Activated CD4-positive, alpha-beta memory T cell treated with anti-CD3 and anti-CD28 coated beads, Interleukin-2, amount 10 ng/mL, durations not matched to agents 7 days and 5 days (primary cell): ENCODE data around the gene AFF4. TPM values are rescaled to one million over a fixed set of nuclear protein-coding genes. Genes with fewer than 3 reads are reported as not detected.
A peak's percentile ranks its signal among the peaks of the same experiment; 100 is the strongest.
"Not testable (repeated sequence)": the region's sequence is repeated elsewhere in the genome, so short reads cannot be mapped to it uniquely, and the experiment has no call there.

Experiments
- CTCF ChIA-PET: fragments of 350-600 bp; sonication (Branson Sonifier 250); formaldehyde crosslinking; loops from one replicate; lab custom pipeline; 2021; ENCODE audit warnings: antibody characterized with exemption, inconsistent platforms; lab: Charles Lee
- POLR2A ChIA-PET: fragments of 350-600 bp; sonication (Branson Sonifier 250); formaldehyde crosslinking; loops from one replicate; lab custom pipeline; 2021; ENCODE audit warnings: antibody characterized with exemption; lab: Charles Lee
- DNase-seq: peaks from one replicate; pipeline ENCODE4 v3.0.0-alpha.2; 2020
- H3K27ac Mint-ChIP-seq: one replicate; pipeline ENCODE4 v1.8.0; 2021; ENCODE audit warnings: mild to moderate bottlenecking, mixed read lengths
- H3K27me3 Mint-ChIP-seq: one replicate; pipeline ENCODE4 v1.8.0; 2021; ENCODE audit warnings: mixed read lengths
- H3K36me3 Mint-ChIP-seq: one replicate; pipeline ENCODE4 v1.8.0; 2021; ENCODE audit warnings: low read depth, mixed read lengths
- H3K4me1 Mint-ChIP-seq: one replicate; pipeline ENCODE4 v1.8.0; 2021; ENCODE audit warnings: mixed read lengths
- H3K4me3 Mint-ChIP-seq: one replicate; pipeline ENCODE4 v1.8.0; 2021; ENCODE audit warnings: mild to moderate bottlenecking, mixed read lengths
- H3K9me3 Mint-ChIP-seq: one replicate; pipeline ENCODE4 v1.8.0; 2021; ENCODE audit warnings: mixed read lengths
- total RNA-seq, 2 experiments: library from RNA; stranded (reverse); gene quantifications; one replicate each; pipeline ENCODE4 v1.2.3, GENCODE V29; 2021

AFF4 gene
- total RNA-seq, 2 experiments from 2014 or later = 33.1 to 33.3 TPM

DNA sequence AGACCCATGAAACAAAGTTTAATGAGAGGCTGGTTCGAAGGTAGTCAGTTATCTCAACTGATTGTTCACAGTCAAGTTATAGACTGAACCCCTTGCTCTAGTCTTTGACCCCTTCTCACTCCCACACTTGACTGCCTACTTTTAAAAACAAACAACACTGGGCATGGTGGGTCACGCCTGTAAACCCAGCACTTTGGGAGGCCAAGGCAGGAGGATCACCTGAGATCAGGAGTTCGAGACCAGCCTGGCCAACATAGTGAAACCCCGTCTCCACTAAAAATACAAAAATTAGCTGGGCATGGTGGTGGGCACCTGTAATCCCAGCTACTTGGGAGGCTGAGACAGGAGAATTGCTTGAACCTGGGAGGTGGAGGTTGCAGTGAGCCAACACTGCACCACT lies 18.1 kb downstream of the AFF4 start:
- H3K4me3 Mint-ChIP-seq, H3K27ac Mint-ChIP-seq, POLR2A ChIA-PET, H3K27me3 Mint-ChIP-seq, H3K4me1 Mint-ChIP-seq, H3K9me3 Mint-ChIP-seq, DNase-seq, CTCF ChIA-PET: not testable (repeated sequence)
- H3K36me3 Mint-ChIP-seq = peaks cover 10% of the 10 kb centered on the region

DNA sequence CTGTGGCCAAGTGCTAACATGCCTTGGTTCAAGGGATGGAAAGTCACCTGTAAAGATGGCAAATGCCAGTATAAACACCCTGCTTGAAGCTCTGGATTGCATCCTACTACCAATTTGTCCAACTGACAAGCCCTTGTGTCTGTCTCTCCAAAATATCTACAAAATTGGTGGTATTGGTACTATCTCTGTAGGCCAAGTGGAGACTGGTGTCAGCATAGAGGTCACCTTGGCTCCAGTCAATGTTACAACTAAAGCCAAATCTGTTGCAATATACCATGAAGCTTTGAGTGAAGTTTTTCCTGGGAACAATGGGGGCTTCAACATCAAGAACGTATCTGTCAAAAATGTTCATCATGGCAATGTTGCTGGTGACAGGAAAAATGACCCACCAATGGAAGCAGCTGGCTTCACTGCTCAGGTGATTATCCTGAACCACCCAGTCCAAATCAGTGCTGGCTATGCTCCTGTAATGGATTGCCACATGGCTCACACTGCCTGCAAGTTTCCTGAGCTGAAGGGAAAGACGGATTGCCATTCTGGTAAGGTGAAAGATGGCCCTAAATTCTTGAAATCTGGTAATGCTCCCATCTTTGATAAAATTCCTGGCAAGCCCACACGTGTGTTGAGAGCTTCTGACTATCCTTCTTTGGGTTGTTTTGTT lies 19.9 kb downstream of the AFF4 start:
- Mint-ChIP-seq H3K27me3 (no peaks in the 10 kb centered on the region), H3K9me3 (no peaks in the 10 kb centered on the region), H3K36me3 (peaks cover 8% of the 10 kb centered on the region), H3K4me3 (no peak overlapping the region), H3K4me1 (peaks cover 5% of the 10 kb centered on the region), H3K27ac (no peak overlapping the region)
- ChIA-PET POLR2A (interaction anchor here (1.1 kb wide), 1 partner anchor 10 kb away, joined by 3 read pairs; no protein-coding TSS in a partner anchor), CTCF (interaction anchor here (0.9 kb wide), 1 partner anchor 18 kb away, joined by 4 read pairs; no protein-coding TSS in a partner anchor)
- DNase-seq = no peak

DNA sequence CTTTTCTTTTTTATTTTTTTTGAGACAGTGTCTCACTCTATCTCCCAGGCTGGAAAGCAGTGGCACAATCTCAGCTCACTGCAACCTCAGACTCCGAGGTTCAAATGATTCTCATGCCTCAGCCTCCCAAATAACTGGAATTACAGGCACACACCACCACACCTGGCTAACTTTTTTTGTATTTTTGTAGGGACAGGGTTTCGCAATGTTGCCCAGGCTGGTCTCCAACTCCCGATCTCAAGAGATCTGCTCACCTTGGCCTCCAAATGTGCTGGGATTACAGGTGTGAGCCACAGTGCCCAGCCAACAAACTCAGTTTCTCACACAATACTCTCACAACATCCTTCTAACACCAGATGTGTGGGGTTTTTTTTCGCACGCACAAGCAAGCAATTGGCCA lies 22.1 kb downstream of the AFF4 start:
- DNase-seq = no peak
- Mint-ChIP-seq H3K4me3 (no peak overlapping the region), H3K27ac (no peak overlapping the region), H3K4me1 (peaks cover 5% of the 10 kb centered on the region), H3K27me3 (no peaks in the 10 kb centered on the region), H3K36me3 (peaks cover 10% of the 10 kb centered on the region), H3K9me3 (no peaks in the 10 kb centered on the region)
- POLR2A ChIA-PET = no interaction called here
- CTCF ChIA-PET = no interaction called here

DNA sequence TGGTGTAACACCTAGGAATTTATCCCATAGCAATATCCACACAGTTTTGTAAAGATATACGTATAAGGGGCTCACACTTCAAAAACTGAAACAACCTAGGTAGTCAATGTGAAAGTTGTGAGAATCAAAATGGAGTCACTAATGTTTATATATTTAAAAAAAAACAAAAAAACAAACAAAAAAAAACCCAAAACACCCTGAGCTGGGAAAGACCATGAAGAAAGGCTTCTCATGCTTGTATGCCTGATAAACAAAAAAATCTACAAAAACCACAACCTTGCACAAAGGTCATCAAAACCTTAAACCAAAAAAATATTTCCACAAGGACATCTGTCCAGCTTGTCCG lies 35.4 kb downstream of the AFF4 start:
- ChIA-PET CTCF (no interaction called here), POLR2A (no interaction called here)
- H3K27me3 Mint-ChIP-seq = no peaks in the 10 kb centered on the region
- H3K36me3 Mint-ChIP-seq = peaks cover 56% of the 10 kb centered on the region
- H3K4me3 Mint-ChIP-seq = no peak overlapping the region
- no peak overlapping the region for H3K27ac Mint-ChIP-seq
- H3K9me3 Mint-ChIP-seq = no peaks in the 10 kb centered on the region
- no peak for DNase-seq
- no peaks in the 10 kb centered on the region for H3K4me1 Mint-ChIP-seq

DNA sequence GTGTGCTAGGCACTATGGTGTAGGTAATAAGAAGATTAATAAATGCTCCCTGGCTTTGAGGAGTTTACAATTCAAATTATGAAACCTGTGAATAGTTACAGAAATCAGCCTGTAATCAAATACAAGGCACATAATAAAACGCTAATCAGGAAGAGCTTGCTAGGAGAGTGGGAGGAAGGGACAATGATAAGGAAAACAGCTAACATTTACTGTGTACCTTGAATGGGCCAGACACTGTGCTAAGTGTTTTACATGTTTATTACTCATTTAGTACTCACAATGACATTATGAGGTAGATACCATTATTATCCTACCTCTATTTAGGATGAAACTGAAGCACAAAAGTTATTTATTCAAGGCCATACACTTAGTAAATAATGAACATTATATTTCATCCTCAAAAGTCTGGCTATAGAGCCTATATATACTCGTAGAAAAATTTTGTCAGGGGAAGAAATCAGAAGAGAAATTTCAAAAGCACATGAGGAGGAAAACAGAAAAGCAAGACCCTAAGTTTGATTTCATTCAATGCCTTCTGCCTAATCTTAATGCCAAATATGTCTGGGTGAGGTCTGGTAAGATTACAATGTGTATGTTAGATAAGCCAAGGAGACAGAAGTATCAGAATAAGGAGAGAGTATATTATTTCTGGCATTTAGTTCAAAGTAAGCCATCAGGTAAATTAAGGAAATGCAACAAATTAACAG lies 35.9 kb downstream of the AFF4 start:
- no peak overlapping the region for H3K27ac Mint-ChIP-seq

DNA sequence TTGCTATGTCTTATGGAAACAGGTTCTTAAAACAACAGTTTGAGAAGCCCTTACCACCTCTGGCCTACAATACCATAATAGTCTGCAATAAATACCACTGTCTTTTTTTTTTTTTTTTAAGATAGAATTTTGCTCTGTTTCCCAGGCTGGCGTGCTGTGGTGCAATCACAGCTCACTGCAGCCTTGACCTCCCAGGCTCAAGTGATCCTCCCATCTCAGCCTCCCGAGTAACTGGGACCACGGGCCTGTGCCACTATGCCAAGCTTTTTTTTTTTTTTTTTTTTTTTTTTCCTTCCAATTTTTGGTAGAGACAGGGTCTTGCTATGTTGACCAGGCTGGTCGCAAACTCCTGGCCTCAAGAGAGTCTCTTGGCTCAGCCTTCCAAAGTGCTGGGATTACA lies 37.0 kb downstream of the AFF4 start:
- Mint-ChIP-seq H3K27ac (no peak overlapping the region), H3K36me3 (peaks cover 53% of the 10 kb centered on the region)

More for the DNA sequence above, 35.9 kb downstream of the AFF4 start:
- H3K36me3 Mint-ChIP-seq = peaks cover 51% of the 10 kb centered on the region
- no peak overlapping the region for H3K4me3 Mint-ChIP-seq
- no peaks in the 10 kb centered on the region for H3K27me3 Mint-ChIP-seq
- no peaks in the 10 kb centered on the region for H3K4me1 Mint-ChIP-seq
- ChIA-PET CTCF (no interaction called here), POLR2A (no interaction called here)
- H3K9me3 Mint-ChIP-seq = no peaks in the 10 kb centered on the region
- DNase-seq = no peak

DNA sequence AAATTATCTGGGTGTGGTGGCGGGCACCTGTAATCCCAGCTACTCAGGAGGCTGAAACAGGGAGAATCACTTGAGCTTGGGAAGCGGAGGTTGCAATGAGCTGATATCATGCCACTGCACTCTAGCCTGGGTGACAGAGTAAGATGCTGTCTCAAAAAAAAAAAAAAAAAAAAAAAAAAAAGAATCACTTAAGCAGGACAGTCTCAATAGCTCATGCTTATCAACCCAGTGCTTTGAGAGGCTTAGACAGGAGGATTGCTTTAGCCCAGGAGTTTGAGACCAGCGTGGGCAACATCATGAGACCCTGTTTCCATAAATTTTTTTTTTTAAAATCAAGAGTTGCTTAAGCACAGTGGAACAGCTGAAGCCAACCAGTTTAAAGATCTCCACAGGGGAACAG lies 47.3 kb downstream of the AFF4 start:
- CTCF ChIA-PET = no interaction called here
- Mint-ChIP-seq H3K27me3 (no peaks in the 10 kb centered on the region), H3K4me1 (peaks cover 3% of the 10 kb centered on the region)

More for the DNA sequence above, 37.0 kb downstream of the AFF4 start:
- ChIA-PET CTCF (no interaction called here), POLR2A (no interaction called here)
- DNase-seq = no peak
- Mint-ChIP-seq H3K4me1 (no peaks in the 10 kb centered on the region), H3K9me3 (no peaks in the 10 kb centered on the region), H3K4me3 (no peak overlapping the region), H3K27me3 (no peaks in the 10 kb centered on the region)

DNA sequence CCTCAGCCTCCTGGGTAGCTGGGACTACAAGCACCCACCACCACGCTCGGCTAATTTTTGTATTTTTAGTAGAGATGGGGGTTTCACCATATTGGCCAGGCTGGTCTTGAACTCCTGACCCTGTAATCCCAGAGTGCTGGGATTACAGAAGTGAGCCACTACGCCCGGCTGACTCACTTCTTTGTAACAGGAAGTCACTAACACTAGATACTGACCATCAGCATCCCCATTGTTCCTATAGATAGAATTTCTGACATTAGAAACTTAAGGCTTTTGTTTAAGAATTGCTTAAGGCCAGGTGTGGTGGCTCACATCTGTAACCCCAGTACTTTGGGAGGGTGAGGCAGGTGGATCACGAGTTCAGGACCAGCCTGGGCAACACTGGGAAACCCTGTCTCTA lies 47.8 kb downstream of the AFF4 start:
- Mint-ChIP-seq H3K9me3 (no peaks in the 10 kb centered on the region), H3K4me1 (peaks cover 3% of the 10 kb centered on the region), H3K27me3 (no peaks in the 10 kb centered on the region), H3K27ac (no peak overlapping the region), H3K4me3 (no peak overlapping the region), H3K36me3 (peaks cover 25% of the 10 kb centered on the region)
- ChIA-PET POLR2A (no interaction called here), CTCF (no interaction called here)
- DNase-seq = no peak

More for the DNA sequence above, 47.3 kb downstream of the AFF4 start:
- H3K27ac Mint-ChIP-seq = peak overlapping the region; percentile 14
- POLR2A ChIA-PET = no interaction called here
- peaks cover 25% of the 10 kb centered on the region for H3K36me3 Mint-ChIP-seq
- DNase-seq = no peak
- no peaks in the 10 kb centered on the region for H3K9me3 Mint-ChIP-seq
- no peak overlapping the region for H3K4me3 Mint-ChIP-seq

DNA sequence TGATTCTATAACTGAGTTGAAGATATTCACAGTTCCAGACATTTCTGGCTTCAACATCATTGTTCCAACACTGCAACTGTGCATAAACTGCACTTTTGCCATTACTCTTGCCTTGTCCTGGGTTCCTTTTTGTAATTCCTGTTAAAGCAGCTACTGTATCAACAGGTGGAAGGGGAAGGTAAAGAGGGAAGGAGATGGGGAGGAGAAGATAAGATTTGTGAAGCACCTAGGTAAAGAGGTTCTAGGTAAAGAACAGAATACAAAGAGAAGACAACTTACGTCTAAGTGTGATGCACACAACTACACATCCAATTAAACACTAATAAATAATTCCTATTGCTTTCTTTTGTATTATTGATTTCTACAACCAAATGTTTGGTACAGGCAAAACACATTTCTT lies 53.7 kb downstream of the AFF4 start:
- POLR2A ChIA-PET = no interaction called here
- Mint-ChIP-seq H3K4me3 (no peak overlapping the region), H3K4me1 (no peaks in the 10 kb centered on the region), H3K9me3 (no peaks in the 10 kb centered on the region), H3K27ac (no peak overlapping the region), H3K27me3 (no peaks in the 10 kb centered on the region), H3K36me3 (peaks cover 28% of the 10 kb centered on the region)
- no peak for DNase-seq
- CTCF ChIA-PET = no interaction called here

DNA sequence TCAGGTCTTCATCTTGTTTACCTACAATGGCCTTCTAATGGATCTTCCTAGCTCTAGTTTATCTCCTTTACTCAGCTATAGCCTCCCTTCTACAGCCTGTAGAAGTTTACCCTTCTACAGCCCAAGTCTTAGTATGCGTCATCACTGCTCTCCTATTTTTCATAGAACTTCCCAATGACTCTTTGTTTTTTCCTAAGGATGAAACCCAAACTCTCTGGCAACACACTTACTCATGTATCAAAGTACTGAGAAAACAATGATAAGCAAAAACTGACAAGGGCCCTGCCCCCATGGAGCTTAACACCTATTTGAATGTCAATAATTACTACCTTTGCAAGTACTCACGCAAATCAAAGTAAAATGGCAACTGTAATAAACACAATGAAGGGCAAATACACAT lies 56.3 kb downstream of the AFF4 start:
- H3K27ac Mint-ChIP-seq = no peak overlapping the region
- H3K4me1 Mint-ChIP-seq = no peaks in the 10 kb centered on the region
- ChIA-PET CTCF (no interaction called here), POLR2A (no interaction called here)
- no peak overlapping the region for H3K4me3 Mint-ChIP-seq
- H3K36me3 Mint-ChIP-seq = peaks cover 23% of the 10 kb centered on the region
- no peaks in the 10 kb centered on the region for H3K27me3 Mint-ChIP-seq
- no peak for DNase-seq
- H3K9me3 Mint-ChIP-seq = no peaks in the 10 kb centered on the region

DNA sequence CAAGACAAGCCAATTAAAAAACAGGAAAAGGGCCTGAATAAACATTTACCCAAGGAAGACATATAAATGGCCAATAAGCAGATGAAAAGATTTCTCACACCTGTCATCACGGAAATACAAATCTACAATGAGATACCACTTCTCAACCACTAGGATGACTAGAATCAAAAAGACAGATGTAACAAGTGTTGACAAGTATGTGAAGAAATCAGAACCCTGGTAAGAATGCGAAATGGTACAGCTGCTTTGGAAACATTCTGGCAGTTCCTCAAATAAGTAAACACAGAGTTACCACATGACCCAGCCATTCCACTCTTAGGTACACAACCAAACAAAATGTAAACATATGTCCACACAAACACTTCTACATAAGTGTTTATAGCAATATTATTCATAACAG lies 57.5 kb downstream of the AFF4 start:
- no peak overlapping the region for H3K27ac Mint-ChIP-seq
- no peaks in the 10 kb centered on the region for H3K9me3 Mint-ChIP-seq
- H3K27me3 Mint-ChIP-seq = no peaks in the 10 kb centered on the region
- peaks cover 22% of the 10 kb centered on the region for H3K36me3 Mint-ChIP-seq
- H3K4me3 Mint-ChIP-seq = no peak overlapping the region
- ChIA-PET POLR2A (no interaction called here), CTCF (interaction anchor here (1.1 to 1.6 kb wide), 2 partner anchors 22 to 42 kb away, joined by 3 read pairs; no protein-coding TSS in a partner anchor)
- DNase-seq = no peak
- no peaks in the 10 kb centered on the region for H3K4me1 Mint-ChIP-seq

DNA sequence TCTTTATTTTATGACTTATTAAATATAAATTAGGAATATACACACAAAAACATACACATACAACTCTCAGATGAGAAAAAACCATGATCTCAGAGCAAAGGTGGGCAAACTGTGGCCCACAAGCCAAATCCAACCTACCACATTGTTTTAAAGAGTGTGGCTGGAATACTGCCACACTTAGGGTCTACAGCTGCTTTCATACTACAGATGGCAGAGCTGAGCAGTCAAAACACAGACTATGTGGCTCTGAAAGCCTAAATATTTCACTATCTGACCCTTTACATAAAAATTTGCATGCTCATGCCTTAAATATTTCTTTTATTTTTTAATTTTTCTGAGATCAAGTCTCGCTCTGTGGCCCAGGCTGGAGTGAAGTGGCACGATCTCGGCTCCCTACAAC lies 61.7 kb downstream of the AFF4 start:
- ChIA-PET POLR2A (no interaction called here), CTCF (no interaction called here)
- H3K27me3 Mint-ChIP-seq = no peaks in the 10 kb centered on the region

DNA sequence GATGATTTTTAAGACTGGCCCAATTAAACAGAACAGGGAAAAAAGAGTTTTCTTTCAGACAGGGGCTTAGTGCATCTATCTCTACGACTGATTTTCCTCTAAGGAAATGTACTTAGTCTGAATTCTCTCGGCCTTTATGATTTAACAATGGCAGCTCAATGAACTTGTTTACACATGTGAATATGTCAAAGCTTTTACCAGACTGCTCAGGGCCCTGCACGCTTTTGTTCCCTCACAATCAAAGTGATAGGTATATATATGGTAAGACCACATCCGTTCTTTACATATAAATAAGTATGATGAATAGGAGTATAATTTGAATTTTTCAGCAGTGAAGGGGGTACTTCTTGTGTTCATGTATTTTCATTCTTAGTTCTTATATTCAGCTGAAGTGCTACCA lies 62.4 kb downstream of the AFF4 start:
- H3K9me3 Mint-ChIP-seq = no peaks in the 10 kb centered on the region
- DNase-seq = no peak
- H3K4me1 Mint-ChIP-seq = peaks cover 11% of the 10 kb centered on the region
- no peak overlapping the region for H3K27ac Mint-ChIP-seq
- ChIA-PET POLR2A (no interaction called here), CTCF (no interaction called here)
- H3K4me3 Mint-ChIP-seq = no peak overlapping the region
- peaks cover 33% of the 10 kb centered on the region for H3K36me3 Mint-ChIP-seq
- no peaks in the 10 kb centered on the region for H3K27me3 Mint-ChIP-seq

More for the DNA sequence above, 61.7 kb downstream of the AFF4 start:
- DNase-seq = no peak
- Mint-ChIP-seq H3K4me3 (no peak overlapping the region), H3K27ac (no peak overlapping the region), H3K36me3 (peaks cover 26% of the 10 kb centered on the region), H3K4me1 (peaks cover 7% of the 10 kb centered on the region), H3K9me3 (no peaks in the 10 kb centered on the region)

DNA sequence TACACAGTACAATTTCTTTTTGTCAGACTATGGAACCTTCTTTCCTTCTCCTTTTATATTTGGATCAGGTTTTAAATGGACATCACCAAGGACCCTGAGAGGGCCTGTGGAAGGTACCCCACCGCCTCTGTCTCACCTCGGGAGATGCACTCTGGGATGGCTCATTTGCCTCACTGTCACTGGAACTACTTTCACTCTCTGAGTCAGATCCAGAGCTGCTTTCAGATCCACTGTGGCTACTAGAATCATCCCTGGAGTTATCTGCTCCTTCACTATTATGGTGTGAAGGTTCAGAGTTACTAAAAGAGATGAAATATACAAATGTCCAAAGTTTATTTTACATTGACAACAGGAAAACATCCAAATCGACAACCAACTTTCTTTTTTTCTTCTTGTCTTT lies 65.3 kb downstream of the AFF4 start:
- CTCF ChIA-PET = interaction anchor here (0.8 kb wide), 1 partner anchor 15 kb away, joined by 4 read pairs; no protein-coding TSS in a partner anchor
- H3K27ac Mint-ChIP-seq = no peak overlapping the region
- no peak for DNase-seq
- peaks cover 11% of the 10 kb centered on the region for H3K4me1 Mint-ChIP-seq
- H3K36me3 Mint-ChIP-seq = peaks cover 47% of the 10 kb centered on the region
- POLR2A ChIA-PET = no interaction called here
- H3K4me3 Mint-ChIP-seq = no peak overlapping the region
- H3K9me3 Mint-ChIP-seq = no peaks in the 10 kb centered on the region
- H3K27me3 Mint-ChIP-seq = no peaks in the 10 kb centered on the region
